ENCODE measurements around the gene CD200.

DNA sequence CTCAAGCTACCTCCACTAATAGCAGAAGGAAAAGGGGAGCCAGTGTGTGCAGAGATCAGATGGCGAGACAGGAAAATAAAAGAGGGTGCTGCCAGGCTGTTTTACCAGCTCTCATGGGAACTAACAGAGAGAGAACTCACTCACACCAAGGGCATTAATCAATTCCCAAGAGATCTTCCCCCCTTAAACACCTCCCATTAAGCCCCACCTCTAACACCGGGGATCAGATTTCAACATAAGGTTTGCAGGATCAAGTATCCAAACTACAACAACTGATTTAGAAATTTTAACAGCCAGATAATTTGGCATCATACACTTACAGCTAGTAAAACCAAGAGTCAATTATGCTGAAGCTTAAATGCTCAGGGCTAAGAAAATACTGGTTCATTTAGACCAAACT, 18.9 kb downstream of the CD200 start:
- no peak for TF ChIP-seq POLR2A (IDR thresholded peaks at IDR 0.05)
- TF ChIP-seq, protein P1, sequence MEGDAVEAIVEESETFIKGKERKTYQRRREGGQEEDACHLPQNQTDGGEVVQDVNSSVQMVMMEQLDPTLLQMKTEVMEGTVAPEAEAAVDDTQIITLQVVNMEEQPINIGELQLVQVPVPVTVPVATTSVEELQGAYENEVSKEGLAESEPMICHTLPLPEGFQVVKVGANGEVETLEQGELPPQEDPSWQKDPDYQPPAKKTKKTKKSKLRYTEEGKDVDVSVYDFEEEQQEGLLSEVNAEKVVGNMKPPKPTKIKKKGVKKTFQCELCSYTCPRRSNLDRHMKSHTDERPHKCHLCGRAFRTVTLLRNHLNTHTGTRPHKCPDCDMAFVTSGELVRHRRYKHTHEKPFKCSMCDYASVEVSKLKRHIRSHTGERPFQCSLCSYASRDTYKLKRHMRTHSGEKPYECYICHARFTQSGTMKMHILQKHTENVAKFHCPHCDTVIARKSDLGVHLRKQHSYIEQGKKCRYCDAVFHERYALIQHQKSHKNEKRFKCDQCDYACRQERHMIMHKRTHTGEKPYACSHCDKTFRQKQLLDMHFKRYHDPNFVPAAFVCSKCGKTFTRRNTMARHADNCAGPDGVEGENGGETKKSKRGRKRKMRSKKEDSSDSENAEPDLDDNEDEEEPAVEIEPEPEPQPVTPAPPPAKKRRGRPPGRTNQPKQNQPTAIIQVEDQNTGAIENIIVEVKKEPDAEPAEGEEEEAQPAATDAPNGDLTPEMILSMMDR (IDR thresholded peaks at IDR 0.05): no peak

Data from heart left ventricle (tissue), 13 donors.